Neural progenitor cell (in vitro differentiated cells): ENCODE results near the gene NEU2.

ENCODE experiments used
- EZH2 ChIP-seq: fragments of 200-600 bp; sonication (generic); IDR thresholded peaks from 2 replicates; pipeline ENCODE4 v1.6.1; 2017; ENCODE audit warnings: antibody characterized with exemption, mild to moderate bottlenecking, moderate library complexity
- TF ChIP-seq, protein P1 (sequence below): fragments of 200-600 bp; sonication (generic); IDR thresholded peaks from 2 replicates; pipeline ENCODE4 v1.5.1; 2017; ENCODE audit warnings: antibody characterized with exemption, mild to moderate bottlenecking

DNA sequence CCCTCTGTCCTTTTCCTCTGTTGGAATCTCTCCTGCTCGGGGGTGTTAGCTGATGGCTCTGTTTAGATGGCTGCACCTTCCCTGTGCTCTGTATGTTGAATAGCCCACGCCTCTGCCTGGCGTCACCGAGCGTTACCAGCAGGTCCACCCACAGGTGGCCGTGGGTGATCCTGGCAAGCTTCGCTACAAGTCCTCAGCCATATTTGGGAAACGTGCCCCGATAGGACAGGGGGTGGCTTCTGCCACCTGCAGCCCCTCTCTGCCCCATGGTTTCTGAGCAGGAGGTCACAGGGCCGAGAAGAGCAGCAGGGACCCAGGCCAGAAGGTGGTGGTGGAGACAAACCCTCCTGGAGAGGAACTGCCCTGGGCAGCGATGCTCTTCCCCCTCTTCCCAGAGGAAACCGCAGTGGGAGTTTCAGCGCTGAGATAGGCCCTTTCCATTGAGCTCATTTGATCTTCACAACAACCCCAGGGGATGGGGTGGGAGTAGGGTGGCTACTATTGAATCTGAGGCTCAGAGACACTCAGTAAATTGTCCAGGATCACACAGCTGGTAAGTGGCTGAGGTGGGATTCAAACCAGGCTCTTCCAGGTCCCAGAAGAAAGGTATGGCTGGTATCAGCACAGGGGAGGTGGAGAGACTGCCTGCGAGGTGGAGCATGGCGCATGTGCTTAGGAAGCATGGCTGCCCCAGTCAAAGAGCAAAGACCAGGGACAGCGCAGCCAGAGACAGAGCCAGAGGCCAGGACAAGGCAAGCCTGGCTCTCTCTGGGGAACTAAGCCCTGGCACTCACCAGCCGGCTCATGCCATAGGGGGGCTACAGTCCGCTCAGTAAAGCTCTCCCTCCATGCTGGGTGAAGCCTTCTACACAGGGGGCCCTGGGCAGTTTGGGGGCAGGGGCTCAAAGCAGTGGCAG, 34.5 kb upstream of the NEU2 start:
- TF ChIP-seq, protein P1, sequence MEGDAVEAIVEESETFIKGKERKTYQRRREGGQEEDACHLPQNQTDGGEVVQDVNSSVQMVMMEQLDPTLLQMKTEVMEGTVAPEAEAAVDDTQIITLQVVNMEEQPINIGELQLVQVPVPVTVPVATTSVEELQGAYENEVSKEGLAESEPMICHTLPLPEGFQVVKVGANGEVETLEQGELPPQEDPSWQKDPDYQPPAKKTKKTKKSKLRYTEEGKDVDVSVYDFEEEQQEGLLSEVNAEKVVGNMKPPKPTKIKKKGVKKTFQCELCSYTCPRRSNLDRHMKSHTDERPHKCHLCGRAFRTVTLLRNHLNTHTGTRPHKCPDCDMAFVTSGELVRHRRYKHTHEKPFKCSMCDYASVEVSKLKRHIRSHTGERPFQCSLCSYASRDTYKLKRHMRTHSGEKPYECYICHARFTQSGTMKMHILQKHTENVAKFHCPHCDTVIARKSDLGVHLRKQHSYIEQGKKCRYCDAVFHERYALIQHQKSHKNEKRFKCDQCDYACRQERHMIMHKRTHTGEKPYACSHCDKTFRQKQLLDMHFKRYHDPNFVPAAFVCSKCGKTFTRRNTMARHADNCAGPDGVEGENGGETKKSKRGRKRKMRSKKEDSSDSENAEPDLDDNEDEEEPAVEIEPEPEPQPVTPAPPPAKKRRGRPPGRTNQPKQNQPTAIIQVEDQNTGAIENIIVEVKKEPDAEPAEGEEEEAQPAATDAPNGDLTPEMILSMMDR, result no peak
- TF ChIP-seq EZH2, result no peak
